ENCODE measurements around the gene TAS2R39.

The TAS2R39 gene

DNA sequence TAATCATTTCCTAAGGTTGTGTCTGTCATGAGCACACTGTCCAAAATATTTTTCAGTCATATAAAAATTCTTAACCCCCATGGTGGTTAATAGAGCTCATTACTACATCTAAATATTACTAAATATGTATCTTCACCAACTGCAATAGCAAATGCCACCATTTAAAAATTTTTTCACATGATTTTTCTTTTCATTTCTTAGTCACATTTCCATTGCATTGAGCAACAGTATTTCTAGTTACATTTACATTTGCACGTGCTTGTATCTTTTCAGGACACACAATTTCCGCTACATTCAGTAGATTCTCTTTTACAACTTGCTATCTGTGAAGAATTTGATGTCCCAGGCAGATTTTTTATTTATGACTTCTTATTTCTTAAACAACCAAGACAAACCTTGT, 33.5 kb downstream of the TAS2R39 start:
- no peak for FAIRE-seq

DNA sequence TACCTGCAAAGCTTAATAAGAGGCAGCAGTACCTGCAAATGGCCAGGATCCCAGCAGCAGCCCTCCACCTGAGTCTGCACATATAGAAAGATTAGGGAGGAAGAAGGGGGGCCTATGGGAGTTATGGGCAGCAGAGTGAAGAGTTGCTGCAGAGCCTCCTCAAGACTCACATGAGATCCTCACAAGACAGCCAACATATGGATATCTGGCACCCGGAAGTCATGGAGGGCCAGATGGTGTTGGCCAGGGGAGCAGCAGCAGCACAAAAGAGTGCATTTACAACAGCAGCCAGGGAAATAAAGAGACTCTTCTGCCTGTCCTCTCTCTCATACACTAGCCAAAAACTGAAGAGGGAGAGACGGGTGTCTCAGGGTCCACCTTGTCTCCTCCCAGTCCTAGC, 34.6 kb downstream of the TAS2R39 start:
- no peak for FAIRE-seq

DNA sequence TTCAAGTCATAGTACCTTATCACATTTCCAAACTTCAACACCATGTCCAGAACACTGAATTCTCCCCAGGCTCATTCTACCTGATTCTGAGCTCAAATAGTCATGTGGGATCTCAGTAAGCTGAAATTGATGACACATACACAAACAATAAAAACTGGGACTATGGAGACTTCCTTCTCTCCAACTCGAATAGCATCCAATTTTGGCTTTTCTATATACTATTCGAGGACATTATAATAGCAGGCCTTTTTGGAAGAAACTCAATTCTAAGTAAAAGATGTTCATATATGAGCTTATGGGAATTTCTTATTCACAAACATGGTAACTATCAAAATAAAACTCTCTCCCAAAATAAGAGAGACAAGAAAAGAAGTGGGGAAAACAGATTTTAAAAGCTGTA, 38.1 kb downstream of the TAS2R39 start:
- FAIRE-seq, result no peak

DNA sequence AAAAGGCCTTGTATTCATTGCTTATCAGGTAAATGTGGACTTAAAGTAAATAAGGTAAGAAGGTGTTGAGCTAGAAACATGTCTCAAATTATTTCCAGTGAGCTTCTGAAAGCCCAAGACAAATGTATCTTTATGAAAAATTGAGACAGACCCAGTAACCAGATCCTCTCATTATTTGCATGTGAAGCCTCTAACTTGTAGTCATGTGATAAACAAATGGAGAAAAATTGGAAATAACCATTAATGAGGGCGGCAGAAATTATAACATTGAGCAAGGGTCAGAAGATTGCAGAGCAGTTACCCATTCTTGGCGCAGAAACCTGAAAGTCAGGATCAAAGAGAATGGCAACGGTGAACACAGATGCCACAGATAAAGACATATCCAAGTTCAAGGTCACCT, 38.5 kb downstream of the TAS2R39 start, which contains the start of gene TAS2R40:
TAS2R40 (plus strand) TSS at position 301 of the 400 bp plus-strand sequence; CDS start at position 343, 42 bp downstream.
- no peak for FAIRE-seq

DNA sequence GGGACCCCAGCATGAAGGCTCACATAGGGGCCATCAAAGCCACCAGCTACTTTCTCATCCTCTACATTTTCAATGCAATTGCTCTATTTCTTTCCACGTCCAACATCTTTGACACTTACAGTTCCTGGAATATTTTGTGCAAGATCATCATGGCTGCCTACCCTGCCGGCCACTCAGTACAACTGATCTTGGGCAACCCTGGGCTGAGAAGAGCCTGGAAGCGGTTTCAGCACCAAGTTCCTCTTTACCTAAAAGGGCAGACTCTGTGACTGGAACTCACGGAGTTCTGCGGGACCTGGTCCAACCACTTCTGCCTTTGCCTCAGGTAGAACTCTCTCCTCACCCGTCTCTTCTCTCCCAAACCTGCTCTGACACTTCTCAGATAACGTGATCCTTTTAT, 39.6 kb downstream of the TAS2R39 start:
- FAIRE-seq, result no peak

DNA sequence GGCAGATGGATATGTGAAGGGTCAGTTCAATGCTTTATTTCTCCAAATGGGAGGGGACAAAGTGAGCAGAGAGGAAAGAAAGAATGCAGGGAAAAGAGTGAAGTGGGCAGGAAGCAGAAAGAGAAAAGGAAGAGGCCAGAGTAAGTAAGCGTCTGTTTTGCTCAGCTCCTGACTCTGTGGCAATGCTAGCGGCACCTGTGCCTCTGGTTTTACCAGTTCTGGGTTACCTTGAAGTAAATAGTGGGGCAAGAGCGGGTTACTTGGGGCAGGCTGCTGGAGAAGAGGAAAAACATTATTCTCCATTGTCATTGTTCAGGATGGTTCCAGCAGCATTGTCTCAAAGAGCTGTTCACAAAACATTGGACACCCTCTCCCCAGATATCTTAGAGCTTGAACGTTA, 40.6 kb downstream of the TAS2R39 start:
- FAIRE-seq, result no peak

DNA sequence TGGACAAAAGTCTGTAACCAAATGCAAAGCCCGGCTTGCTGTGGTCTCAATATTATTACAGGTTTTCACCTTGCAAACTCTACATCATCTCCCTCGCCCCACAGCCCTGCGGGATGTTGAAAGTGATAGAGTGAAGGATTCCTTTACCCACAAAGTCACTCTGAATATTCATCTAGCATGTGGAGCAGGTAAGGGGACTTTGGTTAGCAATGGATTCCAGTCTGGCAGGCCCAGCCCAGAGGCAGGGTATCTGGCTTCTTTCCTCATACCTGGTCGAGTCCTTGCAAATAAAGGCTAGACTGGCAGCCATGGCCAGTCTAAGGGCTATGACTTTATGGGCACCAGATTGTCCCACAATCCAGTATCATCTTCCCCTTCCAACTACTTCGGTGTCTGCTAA, 41.8 kb downstream of the TAS2R39 start:
- no peak for FAIRE-seq

DNA sequence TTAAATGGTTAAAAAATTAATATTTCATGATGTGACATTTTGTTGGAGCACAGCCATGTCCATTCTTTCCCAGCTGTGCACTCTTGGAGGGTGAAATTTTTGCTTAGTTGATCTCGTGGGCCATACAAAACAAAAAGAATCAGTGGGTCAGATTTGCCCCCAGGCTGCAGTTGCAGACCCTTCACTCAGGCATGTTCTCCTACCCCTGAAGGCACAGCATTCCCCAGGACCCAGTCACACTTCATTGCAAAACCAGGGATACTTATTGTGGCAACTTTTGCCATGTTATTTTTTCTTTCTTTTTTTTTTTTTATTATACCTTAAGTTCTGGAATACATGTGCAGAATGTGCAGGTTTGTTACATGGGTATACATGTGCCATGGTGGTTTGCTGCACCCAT, 44.6 kb downstream of the TAS2R39 start:
- no peak for FAIRE-seq

DNA sequence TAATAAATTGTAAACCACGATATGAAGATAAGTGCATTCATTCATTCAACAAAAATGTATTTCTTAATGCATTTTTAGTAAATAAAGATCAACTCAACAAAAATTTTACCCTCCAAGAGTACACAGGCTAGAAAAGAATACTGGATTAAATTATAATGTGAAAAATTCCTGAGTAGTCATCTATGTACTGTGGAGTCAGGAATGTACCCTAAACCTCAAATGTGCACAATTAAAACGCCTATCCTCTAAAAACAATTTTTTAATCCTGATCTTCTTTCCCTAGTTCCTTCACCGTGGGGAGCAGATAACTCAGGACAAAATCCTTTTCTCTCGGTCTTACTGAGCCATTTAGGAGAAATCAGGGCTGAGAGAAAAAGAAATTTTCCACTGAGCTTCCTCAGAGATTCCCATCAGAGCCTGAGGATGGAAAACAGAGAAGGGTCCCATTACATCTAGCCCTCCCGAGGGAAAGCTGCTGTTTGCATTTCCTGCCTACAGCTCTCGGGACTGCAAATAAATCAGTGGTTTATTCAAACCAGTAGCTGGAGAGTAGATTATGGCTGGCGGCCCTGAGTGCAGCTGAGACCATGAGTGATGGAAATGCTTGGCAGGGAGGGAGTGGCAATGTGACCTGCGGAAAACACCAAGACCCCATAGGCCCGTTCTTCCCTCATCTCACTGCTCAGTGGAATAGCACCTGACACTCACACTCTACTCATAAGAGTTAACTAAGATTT, 46.0 kb downstream of the TAS2R39 start:
- FAIRE-seq, result no peak

DNA sequence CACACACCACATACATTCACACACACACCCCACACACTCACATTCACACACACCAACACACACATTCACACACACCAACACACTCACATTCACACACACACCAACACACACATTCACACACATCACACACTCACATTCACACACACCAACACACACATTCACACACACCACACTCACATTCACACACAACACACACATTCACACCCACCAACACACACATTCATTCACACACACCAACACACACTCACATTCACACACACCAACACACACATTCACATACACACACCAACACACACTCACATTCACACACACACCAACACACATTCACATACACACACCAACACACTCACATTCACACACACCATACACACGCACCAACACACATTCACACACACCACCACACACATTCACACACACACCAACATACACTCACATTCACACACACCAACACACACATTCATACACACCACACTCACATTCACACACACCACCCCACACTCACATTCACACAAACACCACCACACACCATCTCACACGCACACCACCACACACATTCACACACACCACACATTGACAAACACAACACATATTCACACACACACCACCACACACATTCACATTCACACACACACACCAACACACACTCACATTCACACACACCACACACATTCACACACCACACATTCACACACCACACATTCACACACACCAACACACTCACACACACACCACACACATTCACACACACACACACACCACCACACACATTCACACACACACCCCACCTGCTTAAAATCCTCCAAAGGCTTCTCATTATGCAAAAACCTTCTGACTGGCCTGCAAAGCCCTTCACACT, 47.6 kb downstream of the TAS2R39 start:
- no peak for FAIRE-seq

Data from colon (tissue), 2 donors.